Prostate gland (tissue), 2 donors: Measurements from ENCODE around the gene MLST8.

ENCODE experiments used
- POLR2A ChIP-seq: fragments of 450-650 bp; IDR thresholded peaks from one replicate; pipeline ENCODE4 v1.6.1; 2016; ENCODE audit warnings: antibody characterized with exemption, mild to moderate bottlenecking
- POLR2AphosphoS5 ChIP-seq: sonication (generic); formaldehyde crosslinking; IDR thresholded peaks from one replicate; pipeline ENCODE4 v1.6.1; 2017; ENCODE audit warnings: antibody characterized with exemption
- TF ChIP-seq, protein P1 (sequence below), 4 experiments: fragments of 200-600 bp in 2 of 4; fragments of 450-650 bp in 2 of 4; sonication (generic) in 2 of 4; IDR thresholded peaks; 1 replicate in 3 of 4; 2 replicates in 1 of 4; pipeline ENCODE4 v1.5.1; 2016 to 2019; ENCODE audit warnings: antibody characterized with exemption in 4 of 4, mild to moderate bottlenecking in 2 of 4, moderate library complexity in 2 of 4

GRCh38 chr16:2207872-2208271 is 2.6 kb downstream of the MLST8 start:
- TF ChIP-seq, protein P1, sequence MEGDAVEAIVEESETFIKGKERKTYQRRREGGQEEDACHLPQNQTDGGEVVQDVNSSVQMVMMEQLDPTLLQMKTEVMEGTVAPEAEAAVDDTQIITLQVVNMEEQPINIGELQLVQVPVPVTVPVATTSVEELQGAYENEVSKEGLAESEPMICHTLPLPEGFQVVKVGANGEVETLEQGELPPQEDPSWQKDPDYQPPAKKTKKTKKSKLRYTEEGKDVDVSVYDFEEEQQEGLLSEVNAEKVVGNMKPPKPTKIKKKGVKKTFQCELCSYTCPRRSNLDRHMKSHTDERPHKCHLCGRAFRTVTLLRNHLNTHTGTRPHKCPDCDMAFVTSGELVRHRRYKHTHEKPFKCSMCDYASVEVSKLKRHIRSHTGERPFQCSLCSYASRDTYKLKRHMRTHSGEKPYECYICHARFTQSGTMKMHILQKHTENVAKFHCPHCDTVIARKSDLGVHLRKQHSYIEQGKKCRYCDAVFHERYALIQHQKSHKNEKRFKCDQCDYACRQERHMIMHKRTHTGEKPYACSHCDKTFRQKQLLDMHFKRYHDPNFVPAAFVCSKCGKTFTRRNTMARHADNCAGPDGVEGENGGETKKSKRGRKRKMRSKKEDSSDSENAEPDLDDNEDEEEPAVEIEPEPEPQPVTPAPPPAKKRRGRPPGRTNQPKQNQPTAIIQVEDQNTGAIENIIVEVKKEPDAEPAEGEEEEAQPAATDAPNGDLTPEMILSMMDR (IDR thresholded peaks at IDR 0.05) = no peak
- no peak for TF ChIP-seq POLR2A
- no peak for TF ChIP-seq POLR2AphosphoS5
